GM18502 (cell line): ENCODE measurements around the gene CLDN16.

Experiments
- ATAC-seq: cut with Tn5 transposase; IDR thresholded peaks from one replicate; pipeline ENCODE4 v1.9.1; 2021; ENCODE audit warnings: mild to moderate bottlenecking; ENCODE audit not compliant: unreplicated experiment, poor library complexity

CLDN16 gene

DNA sequence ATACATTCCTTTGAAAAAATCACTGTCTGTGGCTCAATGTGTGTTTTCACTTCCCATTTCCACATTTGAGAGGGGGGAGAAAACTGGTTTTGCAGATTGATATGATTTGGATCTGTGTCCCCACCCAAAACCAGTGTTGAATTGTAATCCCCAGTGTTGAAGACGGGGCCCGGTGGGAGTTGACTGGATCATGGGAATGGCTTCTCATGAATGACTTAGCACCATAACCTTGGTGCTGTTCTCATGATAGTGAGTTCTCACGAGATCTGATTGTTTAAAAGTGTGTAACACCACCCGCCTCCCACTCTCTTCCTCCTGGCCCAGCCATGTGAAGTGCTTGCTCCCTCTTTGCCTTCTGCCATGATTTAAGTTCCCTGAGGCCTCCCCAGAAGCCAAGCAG lies 45.7 kb downstream of the CLDN16 start:
- no peak for ATAC-seq

DNA sequence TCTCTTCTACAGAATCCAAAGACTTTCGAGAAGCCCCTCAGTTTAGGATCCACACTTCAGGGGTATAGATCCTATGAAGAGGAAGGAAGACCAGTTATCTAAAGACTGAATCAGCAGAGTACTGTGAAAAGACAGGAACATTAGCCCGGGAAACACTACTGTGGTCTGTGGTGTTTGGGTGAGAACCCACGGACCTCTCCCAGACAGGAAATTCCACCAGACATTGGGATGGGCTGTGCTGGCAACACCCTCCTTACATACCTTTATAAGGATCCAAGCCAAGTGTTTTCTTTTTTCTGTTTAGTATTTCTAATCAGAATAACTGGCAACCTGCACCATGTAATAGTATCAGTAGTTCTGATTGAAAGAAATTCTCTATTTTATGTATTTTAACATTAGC lies 47.7 kb downstream of the CLDN16 start:
- no peak for ATAC-seq

DNA sequence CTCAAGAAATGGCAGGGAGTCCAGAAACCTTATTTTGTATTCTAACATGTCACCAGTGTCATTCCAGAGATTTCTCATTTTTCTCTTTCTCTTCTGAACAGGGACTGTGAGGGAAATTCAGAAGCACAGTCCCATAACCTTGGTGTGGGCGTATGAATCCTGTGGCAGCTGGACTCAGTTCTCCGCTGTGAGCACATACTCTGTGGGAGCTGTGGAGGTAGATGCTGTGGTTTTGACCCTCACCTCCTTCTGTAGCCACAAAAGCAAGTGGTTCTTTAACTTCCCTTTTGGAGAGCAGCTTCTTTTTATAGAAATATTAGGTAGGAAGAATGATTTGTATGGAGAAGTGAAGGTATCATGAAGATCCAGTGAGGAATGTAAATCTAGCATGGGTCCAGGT lies 48.4 kb downstream of the CLDN16 start:
- ATAC-seq, result no peak

DNA sequence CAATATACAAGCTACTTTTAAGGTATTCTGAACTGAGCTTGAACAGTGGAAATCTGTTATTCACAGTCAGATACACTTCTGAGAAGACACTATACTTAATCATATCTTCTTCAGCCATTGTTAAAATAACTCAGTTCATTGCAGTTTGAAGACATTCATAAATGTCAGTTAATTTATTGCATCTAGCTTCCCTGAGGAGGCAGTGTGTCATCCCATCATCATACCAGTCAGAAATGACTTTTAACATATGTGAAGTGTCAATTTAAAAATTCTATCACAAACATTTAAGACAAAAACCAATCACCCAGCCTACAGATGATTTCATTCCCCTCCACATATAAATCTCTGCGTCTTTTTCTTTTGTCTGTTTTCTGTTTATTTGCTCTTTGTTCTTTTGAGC lies 54.3 kb downstream of the CLDN16 start:
- ATAC-seq, result no peak

DNA sequence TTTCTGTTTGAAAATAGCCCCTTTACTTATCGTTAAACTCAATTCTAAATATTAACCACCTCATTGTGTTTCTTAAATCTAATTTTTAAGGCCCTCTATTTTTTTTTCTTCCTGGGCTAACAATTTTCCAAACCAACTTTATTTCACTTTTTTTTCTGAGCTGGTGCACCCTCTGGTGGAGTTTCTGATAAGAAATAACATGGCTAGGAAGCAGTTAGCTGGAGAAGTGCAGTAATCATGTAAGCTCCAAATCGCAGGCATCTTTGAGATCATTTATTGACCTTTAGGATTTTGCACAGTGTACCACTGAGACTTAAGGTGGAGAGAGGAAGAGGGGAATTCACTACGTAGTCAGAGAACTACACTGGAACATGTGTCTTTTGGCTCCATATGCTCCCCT lies 55.3 kb downstream of the CLDN16 start:
- no peak for ATAC-seq

DNA sequence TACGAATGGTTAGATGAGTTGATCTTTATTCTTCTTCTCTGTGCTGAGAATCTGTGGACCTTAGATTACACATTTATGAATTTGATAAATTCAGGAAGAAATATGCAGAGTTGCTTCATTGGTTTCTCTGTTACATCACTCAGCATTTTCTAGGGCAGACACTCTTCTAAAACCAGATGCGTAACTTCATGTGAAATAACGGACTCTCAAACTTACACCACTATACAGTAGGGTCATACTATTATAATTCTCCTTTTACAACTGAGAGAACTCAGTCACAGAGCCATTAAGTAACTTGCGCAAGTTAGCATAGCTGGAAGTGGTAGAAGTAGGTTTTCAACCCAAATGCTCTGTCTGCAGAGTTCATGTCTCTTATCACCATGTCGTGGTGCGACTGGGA lies 56.0 kb downstream of the CLDN16 start:
- ATAC-seq, result no peak

DNA sequence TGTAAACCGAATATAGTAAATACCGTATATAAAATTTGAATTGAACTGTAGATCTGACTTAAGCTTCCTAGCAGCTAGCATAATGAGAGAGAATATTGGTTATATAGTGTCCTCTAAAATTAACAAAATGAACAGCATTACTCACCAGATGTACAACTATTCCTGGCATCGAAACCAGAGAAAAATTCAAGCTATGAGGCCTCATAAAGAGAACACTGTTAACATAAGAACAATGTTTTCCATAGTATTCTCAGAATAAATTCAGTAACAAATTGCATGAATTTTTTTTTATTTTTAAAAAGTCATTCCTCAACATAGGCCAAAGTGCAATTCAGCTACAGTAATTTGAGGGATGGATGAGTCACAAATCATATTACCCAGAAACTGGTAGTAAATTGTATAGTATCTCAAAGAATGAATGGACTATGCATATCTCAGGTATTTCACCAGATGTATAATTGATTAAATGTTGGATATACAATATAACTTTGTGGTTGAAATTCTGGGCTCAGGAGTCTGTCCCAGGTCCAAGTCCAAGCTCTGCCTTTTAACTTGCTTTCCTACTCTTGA lies 56.7 kb downstream of the CLDN16 start:
- no peak for ATAC-seq

DNA sequence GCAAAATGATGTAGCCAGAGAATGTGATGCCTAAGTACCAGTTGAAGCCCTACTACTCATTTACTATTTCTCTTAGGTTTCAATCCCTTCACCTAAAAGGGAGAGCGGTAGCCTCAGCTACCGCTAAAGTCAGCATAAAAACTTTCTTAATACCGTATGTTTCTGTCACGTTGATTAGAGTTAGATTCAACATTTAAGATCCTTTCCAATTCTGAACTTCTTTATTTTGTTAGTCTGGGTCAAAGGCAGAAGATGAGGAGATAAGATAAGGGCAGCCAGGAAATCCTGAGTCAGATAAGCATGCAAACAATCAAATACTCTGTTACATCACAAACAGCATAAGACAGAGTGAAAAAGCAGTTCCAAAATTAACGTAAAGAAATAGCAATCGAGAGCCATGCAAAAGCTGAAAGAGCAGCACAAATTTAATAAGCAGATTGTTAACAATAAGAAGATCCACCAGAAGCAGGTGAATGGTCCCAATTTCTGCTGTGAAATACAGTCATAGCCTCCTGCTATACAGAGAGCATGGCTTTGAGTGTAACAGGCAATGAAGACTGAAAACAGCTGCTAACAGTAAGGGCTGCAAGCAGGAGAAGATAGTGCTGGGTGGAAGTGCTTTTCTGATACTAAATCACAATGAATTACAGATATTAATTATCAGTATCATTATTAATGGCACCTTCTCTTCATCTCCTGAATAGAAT lies 58.8 kb downstream of the CLDN16 start:
- ATAC-seq, result no peak

DNA sequence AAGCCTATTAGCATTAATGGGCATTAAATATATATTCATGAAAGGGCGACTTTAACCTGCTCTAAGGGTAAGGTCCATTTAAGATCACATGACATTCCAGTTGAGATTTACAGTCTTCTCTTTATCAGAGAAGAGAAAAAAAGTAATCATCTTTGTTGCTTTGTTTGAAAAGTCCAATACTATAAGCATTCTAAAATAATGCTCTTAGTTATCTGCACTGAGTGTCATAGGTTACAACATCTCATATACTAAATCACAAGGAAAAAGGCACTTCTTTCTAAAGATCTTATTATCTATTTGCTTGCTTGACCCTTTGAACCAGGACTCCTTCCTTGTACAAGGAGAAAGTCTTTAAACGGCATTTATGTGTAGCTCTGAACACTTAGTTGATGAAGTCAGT lies 60.3 kb downstream of the CLDN16 start:
- no peak for ATAC-seq

DNA sequence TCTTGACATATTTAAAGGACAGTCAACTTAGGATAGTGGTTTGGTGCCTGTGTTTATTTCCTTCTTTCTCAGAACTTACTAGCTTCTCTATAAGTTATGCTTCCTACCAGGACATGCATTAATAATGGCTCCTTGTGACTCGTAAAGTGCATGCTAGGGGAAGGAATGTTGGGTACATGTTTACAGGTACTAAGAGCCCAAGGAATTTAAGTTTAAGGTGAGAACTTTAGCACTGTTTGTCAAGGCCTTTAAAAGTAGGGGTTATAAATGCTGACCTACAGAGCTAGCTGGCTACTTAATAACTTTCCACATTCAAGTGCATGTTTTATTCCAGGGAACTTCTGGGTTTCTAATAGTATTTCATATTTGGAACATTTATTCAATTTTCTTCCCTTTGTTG lies 61.8 kb downstream of the CLDN16 start, which contains the start of gene TMEM207:
TSS of gene TMEM207 (minus strand) at position 101 of the 400 bp plus-strand sequence. CDS start at position 9, 92 bp downstream.
- ATAC-seq, result no peak

DNA sequence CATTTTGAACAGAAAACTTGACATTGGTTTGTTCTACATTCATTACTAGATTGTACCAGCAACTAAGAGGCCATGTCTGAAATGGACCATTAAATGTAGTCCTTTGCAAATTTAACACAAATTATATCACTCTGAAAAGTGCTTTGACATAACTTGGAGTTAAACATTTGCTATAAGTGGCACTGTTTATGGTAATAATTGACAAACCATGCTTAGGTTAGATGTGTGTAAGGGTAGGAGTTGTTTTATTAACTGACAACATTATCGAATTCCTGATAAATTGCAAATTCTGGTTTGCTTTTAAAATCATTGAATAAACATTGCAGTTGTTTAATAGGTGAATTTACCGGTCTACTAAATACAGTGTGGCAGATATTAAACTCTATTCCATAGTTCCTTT lies 67.9 kb downstream of the CLDN16 start:
- ATAC-seq, result no peak

DNA sequence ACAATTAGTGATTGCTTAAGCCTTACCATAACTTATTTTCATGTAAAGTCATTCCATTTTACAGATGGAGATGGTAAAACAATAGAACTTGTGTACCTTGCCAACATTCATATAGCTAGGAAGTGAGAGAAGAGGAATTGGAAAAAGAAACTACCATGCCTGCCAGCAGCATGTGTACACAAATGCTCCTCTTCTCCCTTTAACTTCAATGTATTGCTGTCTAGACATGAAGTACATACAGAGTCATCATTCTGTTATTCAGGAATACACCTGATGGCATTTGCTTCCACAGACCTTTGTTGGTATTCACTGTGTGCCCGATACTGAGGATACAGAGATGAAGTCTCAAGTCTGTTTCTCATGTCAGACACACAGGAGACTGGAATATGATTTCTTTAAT lies 68.8 kb downstream of the CLDN16 start:
- no peak for ATAC-seq

DNA sequence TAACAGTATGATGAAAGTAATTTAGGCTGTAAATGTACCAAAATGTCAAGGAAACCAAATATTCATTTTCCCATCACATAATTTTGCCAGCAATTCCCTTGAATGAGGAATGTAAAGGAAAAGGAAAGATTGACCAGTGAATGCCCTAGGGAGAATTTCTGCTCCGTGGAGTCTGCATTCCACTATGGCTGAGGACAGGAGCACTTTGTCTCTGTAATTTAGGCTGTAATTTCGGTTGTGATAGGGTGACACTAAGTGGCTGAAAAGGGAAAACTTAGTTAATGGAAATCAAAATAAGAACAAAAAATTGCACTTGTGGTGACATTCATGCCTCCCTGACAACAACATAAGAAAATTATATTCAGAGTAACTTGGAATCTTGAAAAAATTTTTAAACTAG lies 70.1 kb downstream of the CLDN16 start:
- ATAC-seq, result no peak
